Kidney (tissue), 14 donors: Measurements from ENCODE around the gene SMYD3. TPM values are rescaled to one million over a fixed set of nuclear protein-coding genes. Genes with fewer than 3 reads are reported as not detected.
A peak's percentile ranks its signal among the peaks of the same experiment; 100 is the strongest.

Experiments used
- DNase-seq, 5 donors: peaks; one replicate each; pipeline ENCODE4 v3.0.0-alpha.2; 2013 to 2020
- FAIRE-seq: peaks from 2 replicates; lab custom pipeline; 2012; peaks lifted over from hg19 to GRCh38; lab: Jason Lieb, UNC
- H3K27ac ChIP-seq, 2 donors: one replicate each; pipeline ENCODE4 v1.7.0; 2013; ENCODE audit warnings: low read depth in 2 of 2, low read length in 2 of 2, inconsistent platforms in 1 of 2
- H3K27me3 ChIP-seq: one replicate; pipeline ENCODE4 v1.7.1; 2013; ENCODE audit warnings: low read length, inconsistent platforms; ENCODE audit not compliant: control insufficient read depth, insufficient read depth
- H3K36me3 ChIP-seq, 3 donors: one replicate each; pipeline versions ENCODE4 v1.7.0 to v1.7.1; 2013; ENCODE audit warnings: low read length in 3 of 3, control low read depth in 1 of 3, inconsistent platforms in 1 of 3; ENCODE audit not compliant: insufficient read depth in 3 of 3, control insufficient read depth in 2 of 3
- H3K4me1 ChIP-seq, 3 donors: one replicate each; pipeline versions ENCODE4 v1.7.0 to v1.7.1; 2013; ENCODE audit warnings: low read length in 3 of 3, inconsistent platforms in 1 of 3, low read depth in 1 of 3; ENCODE audit not compliant: control insufficient read depth in 2 of 3, insufficient read depth in 2 of 3
- H3K4me3 ChIP-seq, 3 donors: one replicate each; pipeline versions ENCODE4 v1.7.0 to v1.8.1; 2013; ENCODE audit warnings: low read length in 3 of 3, control low read depth in 1 of 3, inconsistent platforms in 1 of 3
- H3K9ac ChIP-seq, 3 donors: one replicate each; pipeline versions ENCODE4 v1.7.0 to v1.7.1; 2013; ENCODE audit warnings: low read length in 3 of 3, control low read depth in 1 of 3, inconsistent platforms in 1 of 3
- H3K9me3 ChIP-seq, 3 donors: one replicate each; pipeline versions ENCODE4 v1.7.0 to v1.7.1; 2013; ENCODE audit warnings: low read length in 3 of 3, control low read depth in 1 of 3, inconsistent platforms in 1 of 3; ENCODE audit not compliant: control insufficient read depth in 2 of 3, insufficient read depth in 1 of 3
- intact Hi-C: fragments of 100-400 bp; cut with DNase I; formaldehyde crosslinking; loops from one replicate; pipeline ENCODE4 v1.11.1; 2022
- polyA plus RNA-seq: library from polyadenylated mRNA; stranded (reverse); fragments of 350-450 nt; fragmentation: Illumina TruSeq; extraction: RNeasy Lipid Tissue Mini Kit (QIAGEN cat#74804); gene quantifications from one replicate; pipeline ENCODE4 v1.2.3, GENCODE V29; 2014; ENCODE audit warnings: low read depth, low replicate concordance; ENCODE audit not compliant: insufficient read depth
- total RNA-seq: library from RNA; stranded (reverse); fragmentation: NEBNext Ultra II Directional; extraction: Animal tissue kit (Norgen Biotek cat#: 25700); gene quantifications from one replicate; pipeline ENCODE4 v1.2.1, GENCODE V29; 2021
- TF ChIP-seq, protein P1 (sequence below): IDR thresholded peaks from 3 replicates; pipeline ENCODE4 v1.5.1; 2012; ENCODE audit warnings: mild to moderate bottlenecking, moderate library complexity, borderline replicate concordance; ENCODE audit not compliant: insufficient read depth; ENCODE audit errors: extremely low read depth
- donor health status: control.
- donor health status: control.
- donor health status: control.
- donor health status: control.
- donor health status: control.
- donor health status: DM: yes; HTN: yes; CAD: no.
- donor health status: Normal renal cell carcinoma (clear cell type).

The SMYD3 gene
- total and polyA plus RNA-seq, 2 donors from 2014 or later = 23.3 to 23.9 TPM

- peak in 2 of 5 donors; percentile 7 to 32 for DNase-seq
- no peak for FAIRE-seq
- H3K27me3 ChIP-seq = no peaks in the 10 kb centered on the region
- no peak overlapping the region for H3K4me3 ChIP-seq
- no peak overlapping the region for H3K27ac ChIP-seq
- TF ChIP-seq, protein P1, sequence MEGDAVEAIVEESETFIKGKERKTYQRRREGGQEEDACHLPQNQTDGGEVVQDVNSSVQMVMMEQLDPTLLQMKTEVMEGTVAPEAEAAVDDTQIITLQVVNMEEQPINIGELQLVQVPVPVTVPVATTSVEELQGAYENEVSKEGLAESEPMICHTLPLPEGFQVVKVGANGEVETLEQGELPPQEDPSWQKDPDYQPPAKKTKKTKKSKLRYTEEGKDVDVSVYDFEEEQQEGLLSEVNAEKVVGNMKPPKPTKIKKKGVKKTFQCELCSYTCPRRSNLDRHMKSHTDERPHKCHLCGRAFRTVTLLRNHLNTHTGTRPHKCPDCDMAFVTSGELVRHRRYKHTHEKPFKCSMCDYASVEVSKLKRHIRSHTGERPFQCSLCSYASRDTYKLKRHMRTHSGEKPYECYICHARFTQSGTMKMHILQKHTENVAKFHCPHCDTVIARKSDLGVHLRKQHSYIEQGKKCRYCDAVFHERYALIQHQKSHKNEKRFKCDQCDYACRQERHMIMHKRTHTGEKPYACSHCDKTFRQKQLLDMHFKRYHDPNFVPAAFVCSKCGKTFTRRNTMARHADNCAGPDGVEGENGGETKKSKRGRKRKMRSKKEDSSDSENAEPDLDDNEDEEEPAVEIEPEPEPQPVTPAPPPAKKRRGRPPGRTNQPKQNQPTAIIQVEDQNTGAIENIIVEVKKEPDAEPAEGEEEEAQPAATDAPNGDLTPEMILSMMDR = no peak
- no peak overlapping the region for H3K9ac ChIP-seq
- no peaks in the 10 kb centered on the region for H3K9me3 ChIP-seq
- intact Hi-C loops = no loop called here
- H3K4me1 ChIP-seq = peaks cover 2 to 7% (median 5%) of the 10 kb centered on the region in 3 donors
- H3K36me3 ChIP-seq = no peaks in the 10 kb centered on the region
These were observed 472.4 kb downstream of the SMYD3 start for GRCh38 chr1:246034630-246035029.

- H3K4me1 ChIP-seq = peaks cover 2 to 7% (median 5%) of the 10 kb centered on the region in 3 donors
- FAIRE-seq (no peak), DNase-seq (peak in 1 of 5 donors; percentile 14)
- TF ChIP-seq, protein P1 = no peak
- H3K27ac ChIP-seq = no peak overlapping the region
- H3K36me3 ChIP-seq = no peaks in the 10 kb centered on the region
- intact Hi-C loops = no loop called here
- no peak overlapping the region for H3K4me3 ChIP-seq
- no peaks in the 10 kb centered on the region for H3K27me3 ChIP-seq
- H3K9me3 ChIP-seq = no peaks in the 10 kb centered on the region
- no peak overlapping the region for H3K9ac ChIP-seq
These were observed 474.1 kb downstream of the SMYD3 start for GRCh38 chr1:246032984-246033383.

- Histone ChIP-seq H3K9ac (no peak overlapping the region), H3K4me1 (peaks cover 2 to 7% (median 5%) of the 10 kb centered on the region in 3 donors), H3K9me3 (no peaks in the 10 kb centered on the region), H3K4me3 (peak overlapping the region in 2 of 3 donors; percentile 50 to 55), H3K36me3 (no peaks in the 10 kb centered on the region), H3K27me3 (no peaks in the 10 kb centered on the region), H3K27ac (no peak overlapping the region)
- TF ChIP-seq, protein P1 = no peak
- DNase-seq (peak in 3 of 5 donors; percentile 15 to 61 (median 42)), FAIRE-seq (peak; percentile 33)
- intact Hi-C loops = no loop called here
These were observed 475.0 kb downstream of the SMYD3 start for GRCh38 chr1:246032031-246032551.
